ENCODE results near the gene TAOK3.

The TAOK3 gene

DNA sequence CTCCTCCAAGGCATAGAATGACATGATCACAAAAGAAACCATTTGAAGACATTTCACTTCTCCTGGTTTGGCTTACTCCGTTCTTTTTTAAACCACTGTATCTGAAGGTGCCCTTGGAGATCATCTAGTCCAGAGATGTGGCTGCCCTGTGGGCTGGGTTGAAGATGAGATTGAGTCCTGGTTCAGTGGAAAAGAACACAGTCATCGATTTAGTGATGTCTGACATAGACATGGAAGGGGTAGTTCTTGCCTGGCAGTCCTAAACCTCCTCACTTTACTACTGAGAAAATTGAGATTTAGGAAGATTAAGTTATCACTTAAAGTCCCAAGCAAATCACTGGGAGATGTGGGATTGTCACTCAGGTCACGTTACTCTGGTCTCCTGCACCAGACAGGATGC lies 271.7 kb downstream of the TAOK3 start:
- H3K9me2 ChIP-seq (replicated peaks; ENCODE audit: insufficient read depth, low read length): no peaks in the 10 kb centered on the region
- H3K27ac ChIP-seq (ENCODE audit: low read length): no peak overlapping the region
- H3K36me3 ChIP-seq (replicated peaks; ENCODE audit: insufficient read depth, low read length): no peaks in the 10 kb centered on the region
- no peak overlapping the region for H3K9ac ChIP-seq (ENCODE audit: low read length)
- no peak overlapping the region for H3K4me3 ChIP-seq (ENCODE audit: low read length)
- DNase-seq: no peak
- 0 out of 2 replicates have a peak, but pooled peaks cover 4% of the 10 kb centered on the region for H3K27me3 ChIP-seq (replicated peaks; ENCODE audit: insufficient read depth, low read length)
- H3F3A ChIP-seq (ENCODE audit: insufficient read depth, low read length): no peaks in the 10 kb centered on the region
- H3K4me1 ChIP-seq (ENCODE audit: low read length): no peaks in the 10 kb centered on the region
- TF ChIP-seq EZH2 (optimal IDR thresholded peaks at IDR 0.05; ENCODE audit: low read depth, low read length) (no peak), EZH2phosphoT487 (IDR thresholded peaks at IDR 0.05; ENCODE audit: low read length) (no peak)
- TF ChIP-seq, protein P1, sequence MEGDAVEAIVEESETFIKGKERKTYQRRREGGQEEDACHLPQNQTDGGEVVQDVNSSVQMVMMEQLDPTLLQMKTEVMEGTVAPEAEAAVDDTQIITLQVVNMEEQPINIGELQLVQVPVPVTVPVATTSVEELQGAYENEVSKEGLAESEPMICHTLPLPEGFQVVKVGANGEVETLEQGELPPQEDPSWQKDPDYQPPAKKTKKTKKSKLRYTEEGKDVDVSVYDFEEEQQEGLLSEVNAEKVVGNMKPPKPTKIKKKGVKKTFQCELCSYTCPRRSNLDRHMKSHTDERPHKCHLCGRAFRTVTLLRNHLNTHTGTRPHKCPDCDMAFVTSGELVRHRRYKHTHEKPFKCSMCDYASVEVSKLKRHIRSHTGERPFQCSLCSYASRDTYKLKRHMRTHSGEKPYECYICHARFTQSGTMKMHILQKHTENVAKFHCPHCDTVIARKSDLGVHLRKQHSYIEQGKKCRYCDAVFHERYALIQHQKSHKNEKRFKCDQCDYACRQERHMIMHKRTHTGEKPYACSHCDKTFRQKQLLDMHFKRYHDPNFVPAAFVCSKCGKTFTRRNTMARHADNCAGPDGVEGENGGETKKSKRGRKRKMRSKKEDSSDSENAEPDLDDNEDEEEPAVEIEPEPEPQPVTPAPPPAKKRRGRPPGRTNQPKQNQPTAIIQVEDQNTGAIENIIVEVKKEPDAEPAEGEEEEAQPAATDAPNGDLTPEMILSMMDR (IDR thresholded peaks at IDR 0.05; ENCODE audit: low read length): no peak
- no peaks in the 10 kb centered on the region for H3K9me3 ChIP-seq (replicated peaks; ENCODE audit: insufficient read depth, low read length)
- H4K20me1 ChIP-seq (ENCODE audit: insufficient read depth, low read length): no peaks in the 10 kb centered on the region
- H3K79me2 ChIP-seq (ENCODE audit: low read length): no peaks in the 10 kb centered on the region
- H2AFZ ChIP-seq (ENCODE audit: low read length): no peak overlapping the region
- no peak overlapping the region for H3K4me2 ChIP-seq (ENCODE audit: low read depth, low read length)
